ENCODE data around the gene SYNE1.

SYNE1 gene

DNA sequence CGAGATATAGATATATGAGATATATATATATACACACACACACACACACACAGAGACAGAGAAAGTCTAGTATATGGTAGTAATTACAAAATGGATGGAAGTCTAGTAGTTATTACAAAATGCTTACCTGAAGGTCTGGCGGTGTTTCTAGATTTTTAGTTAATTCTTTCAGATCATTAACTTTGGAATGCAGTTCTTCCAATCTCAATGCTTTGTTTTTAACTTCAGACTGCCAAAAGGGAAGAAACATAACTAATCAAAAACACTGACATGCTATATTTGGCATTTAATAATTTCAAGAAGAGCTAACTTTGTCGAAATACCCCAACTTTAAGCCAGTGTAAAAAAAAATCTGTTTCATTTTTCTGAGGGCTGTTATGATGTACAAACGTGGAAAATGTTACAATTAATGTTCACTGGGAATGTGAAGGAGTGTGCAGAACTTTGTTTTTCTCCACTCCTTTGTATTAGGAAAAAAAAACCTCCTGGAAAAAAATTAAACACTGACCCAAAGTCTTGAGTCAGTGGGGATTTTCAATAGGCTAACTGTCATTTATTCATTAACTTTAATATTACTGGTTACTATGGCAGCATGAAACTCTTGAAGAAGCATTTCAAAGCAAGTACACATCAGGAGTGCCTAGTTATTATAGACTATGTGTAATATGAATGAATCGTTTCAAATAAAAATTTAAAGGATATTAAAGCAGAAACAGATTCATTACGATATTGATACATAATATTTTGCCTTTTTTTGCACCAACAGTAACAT, 232.9 kb downstream of the SYNE1 start:
- no peak for DNase-seq

DNA sequence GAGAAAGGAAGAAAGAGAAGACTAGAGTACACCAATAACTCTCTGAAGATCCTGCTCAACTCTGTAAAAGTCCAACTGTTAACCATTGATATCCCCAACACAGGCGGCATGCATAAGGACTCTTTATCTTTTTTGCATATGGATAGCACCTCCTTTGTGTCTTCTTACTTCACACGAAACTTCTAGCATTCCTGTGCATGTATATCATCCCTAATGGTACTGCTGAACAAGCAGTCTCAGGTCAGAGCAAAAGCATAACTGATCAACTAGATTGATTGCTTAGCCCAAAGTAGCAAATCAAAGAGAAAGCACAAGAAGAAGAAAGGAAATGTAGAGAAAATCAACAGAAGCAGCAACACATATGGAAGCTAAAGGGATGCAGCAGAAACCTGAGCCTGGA, 234.4 kb downstream of the SYNE1 start:
- no peak for DNase-seq

DNA sequence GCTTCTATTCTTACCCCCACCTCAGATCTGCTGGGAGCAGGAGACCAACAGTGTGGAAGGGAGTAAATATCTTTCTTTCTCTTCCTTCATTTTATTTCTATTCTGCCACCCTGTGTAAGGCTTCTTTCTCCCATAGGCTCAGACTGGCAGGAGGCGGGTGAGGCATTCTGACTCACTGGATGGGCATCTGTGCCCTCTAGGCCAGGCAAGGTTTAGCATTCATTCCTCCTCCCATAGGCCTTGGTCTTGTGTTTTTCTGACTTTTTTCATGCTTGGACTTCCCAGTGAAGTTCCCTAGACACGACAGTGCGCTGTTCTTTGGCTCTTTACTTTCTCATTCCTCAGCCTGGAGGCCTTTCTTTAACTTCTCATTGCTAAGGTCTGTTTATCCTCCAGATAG, 235.2 kb downstream of the SYNE1 start:
- DNase-seq = no peak

DNA sequence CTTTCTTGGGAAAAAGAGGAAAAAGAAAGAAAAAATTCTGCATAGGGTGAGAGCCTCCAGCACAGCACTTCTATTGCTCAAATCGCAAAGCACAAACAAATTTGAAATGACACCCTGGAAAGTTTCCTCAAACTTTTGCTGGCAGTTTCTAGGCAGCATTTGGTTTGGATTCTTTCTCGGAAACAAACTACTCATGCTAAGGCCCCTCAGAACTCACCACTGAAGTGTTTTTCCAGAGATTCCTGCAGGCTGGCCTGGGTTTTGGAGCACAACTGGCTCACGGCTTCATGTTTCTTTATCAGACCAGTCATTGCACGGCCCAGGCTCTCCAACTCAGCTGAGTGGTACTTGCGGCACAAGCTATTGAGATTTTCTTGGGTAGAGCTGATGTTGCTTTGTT, 237.8 kb downstream of the SYNE1 start:
- no peak for DNase-seq

DNA sequence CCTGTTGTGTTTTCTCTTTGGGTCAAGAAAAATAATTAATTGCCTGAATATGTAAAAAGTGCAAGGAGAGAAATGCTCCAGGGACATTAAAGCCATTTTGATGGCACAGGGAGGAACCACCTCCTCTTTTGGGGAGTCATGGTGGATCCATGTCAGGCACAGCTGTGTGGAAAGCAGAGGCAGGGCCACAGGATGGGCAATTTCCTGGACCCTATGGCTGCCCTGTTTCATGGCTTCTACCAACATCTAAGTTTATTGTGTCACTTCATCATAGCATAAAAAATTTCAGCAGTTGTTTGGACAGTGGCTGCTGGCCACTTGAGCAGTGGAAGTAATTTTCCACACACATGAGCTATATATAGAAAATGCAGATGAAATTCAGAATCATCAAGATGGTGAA, 238.2 kb downstream of the SYNE1 start:
- DNase-seq = no peak

DNA sequence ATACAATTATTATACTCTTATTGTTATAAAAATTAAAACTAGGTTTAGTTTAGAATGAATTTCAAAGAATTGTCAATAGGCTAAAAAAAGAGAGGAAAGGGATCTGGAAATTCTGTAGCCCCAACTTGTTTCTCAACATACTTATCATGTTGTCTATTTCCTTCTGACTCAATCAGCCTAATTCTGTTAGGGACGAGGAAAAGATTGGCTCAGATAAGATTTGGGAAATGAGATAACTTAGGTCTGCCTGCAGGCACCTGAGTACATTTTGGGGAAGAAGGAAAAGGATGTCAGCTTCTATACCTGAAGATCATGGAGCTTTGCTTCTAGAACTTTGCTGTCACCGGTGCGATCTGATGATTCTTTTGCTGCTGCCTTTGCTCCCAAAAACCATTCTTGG, 238.8 kb downstream of the SYNE1 start:
- no peak for DNase-seq

DNA sequence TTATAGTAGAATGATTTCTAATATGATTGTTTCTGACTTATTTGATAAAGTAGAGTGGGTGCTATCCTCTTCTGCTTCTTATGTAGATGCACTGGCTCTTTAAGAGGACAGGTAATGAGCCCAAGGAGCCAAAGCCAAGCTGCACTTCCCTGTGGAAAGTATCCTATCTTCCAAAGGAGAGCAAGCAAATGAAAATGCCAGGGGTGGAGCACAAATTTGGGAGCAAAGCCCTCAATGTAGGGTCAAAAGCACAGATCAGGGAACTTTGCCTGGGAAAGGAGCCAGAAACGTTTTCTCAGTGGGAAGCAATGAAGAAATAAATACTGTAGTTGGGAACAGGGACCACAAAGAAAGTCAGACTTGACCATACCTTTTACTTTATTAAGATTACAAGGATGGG, 242.9 kb downstream of the SYNE1 start:
- DNase-seq = no peak

DNA sequence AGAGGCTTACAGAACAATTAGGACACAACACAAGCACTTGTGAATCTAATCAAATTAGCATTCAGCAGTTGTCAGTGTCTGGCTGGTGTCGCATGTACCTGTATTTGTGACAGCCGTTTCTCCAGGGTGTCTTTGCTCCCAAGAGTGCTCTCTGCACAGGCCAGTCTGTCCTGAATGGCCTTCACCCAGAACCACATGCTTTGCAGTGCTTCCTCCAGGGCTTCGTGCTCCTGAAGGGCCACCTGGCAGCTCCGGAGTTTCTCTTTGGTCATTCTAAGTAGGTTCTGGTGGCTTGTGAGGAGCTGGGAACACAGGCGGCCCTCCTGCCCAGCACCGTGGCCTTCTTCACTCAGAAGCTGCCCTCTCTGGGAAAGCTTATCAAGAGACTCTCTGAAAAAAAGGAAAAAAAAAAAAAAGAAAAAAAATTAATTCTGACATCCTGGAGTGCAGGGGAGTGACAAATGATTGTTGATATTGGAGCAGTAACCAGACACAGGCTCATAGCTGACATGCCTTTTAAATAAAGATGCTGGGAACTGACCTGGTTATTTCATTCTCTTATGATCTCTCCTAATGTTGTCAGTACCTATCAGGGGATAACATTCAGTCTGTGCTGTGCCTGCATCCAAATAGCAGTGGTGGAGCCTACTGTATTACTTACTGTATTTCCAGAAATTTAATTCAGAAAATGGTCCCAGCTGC, 245.8 kb downstream of the SYNE1 start:
- no peak for DNase-seq

DNA sequence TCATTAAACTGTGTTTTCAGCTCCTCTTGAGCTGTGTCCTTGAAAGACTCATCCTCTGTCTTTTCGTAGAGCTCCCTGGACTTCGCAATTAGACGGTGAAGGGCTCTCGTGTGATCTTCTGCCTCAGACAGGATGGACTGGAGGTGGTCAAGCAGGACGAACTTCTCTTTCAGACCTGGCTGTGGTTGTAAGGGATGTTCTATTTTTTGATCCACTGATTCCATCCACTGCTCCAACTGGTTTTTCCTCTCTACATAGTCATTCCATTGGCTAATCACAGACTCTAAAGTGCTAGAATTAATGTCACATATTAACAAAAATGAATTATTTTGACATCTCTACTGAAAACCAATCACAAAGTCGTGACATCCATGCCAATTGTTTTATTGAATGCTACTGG, 250.1 kb downstream of the SYNE1 start:
- no peak for DNase-seq

DNA sequence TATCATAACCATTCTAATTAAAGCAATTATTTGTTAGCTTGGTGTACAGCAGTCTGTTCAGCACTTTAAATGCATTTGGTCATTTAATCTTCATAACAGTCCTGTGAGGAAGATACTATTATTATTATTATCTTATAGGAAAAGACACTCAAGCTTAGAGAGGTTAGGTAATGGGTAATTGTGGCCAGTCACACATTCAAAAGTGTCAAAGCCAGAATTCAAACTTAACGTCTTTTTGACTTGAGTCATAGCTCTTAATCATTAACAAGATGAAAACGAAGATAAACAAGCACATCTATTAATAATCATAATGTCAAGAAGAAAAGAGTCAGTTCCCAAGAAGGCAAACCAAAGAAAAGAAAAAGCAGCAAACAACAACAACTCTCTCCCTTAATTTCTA, 251.0 kb downstream of the SYNE1 start:
- no peak for DNase-seq

DNA sequence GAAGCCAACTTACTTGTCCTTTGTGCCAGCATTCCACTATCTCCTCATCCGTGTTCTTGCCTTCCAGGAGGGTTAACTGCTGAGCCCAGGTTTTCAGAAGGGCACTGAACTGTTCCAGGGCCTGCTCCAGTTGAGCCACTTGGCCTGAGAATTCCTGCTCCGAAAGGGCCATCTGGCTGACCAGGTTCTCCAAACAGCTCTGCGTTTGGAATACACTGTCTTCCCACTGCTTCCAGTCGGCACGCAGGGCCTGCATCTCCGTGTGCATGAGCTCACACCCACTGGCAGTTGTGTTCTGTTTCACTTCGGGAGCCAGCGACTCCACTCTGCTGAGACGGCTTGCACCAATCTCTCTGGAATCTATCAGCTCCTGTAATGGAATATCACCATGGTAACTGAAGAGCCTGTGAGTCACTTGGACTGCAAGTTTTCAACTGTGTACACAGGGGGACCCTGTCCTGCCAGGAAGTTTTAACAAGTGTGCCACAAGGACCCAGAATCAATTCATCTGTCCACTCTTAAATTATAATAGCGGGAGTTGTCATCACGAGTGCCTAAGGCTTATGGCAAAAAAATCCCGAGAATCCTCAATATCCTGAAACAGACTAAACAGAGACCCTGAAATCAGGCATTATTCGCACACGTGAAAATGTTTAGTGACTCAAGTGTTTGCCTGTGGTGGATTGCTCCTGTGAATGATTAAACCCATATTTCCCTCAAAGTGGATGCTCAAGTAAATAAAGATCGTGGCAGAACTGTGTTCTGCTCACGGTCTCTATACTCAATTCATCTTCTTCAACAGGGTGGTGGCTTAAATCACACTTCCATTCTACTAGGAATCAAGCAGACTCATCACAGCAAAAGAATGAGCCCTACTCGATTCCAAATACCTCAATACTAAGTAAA, 255.9 kb downstream of the SYNE1 start:
- no peak for DNase-seq

DNA sequence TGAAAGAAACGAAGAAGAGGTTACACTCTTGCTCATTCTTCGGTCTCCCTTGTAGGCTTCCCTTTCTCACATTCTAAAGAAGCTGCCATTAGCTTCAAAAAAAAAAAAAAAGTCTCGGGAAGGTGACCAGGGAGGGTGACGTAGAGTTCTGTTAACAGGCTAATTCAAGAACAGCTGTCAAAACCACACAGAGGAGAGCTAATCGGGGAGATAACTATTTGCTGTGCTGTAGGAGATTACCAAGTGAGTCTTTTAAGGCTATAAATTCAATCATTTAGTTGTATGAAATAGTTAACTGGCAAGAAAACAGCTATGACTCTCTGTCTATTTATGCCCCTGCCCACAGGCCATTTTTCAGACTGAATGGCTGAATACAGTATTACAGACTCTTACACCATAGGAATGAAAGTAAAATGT, 256.8 kb downstream of the SYNE1 start:
- DNase-seq = no peak

DNA sequence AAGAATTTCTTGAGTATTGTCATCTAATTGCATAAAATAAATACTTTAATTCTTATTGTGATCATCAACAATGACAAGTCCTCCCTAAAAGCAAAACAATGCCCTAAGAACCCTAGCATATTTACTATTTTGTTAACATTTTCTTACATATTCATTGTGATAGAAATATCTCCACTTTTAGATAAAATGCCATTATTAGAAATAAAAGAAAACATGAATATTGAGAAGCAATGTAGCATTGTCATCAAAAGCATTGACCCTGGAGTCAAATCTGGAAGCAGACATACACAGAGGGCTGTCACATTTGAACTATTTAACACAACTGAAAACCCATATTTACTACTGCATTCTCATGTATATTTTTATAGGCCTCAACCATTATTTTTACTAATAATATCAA, 257.7 kb downstream of the SYNE1 start:
- no peak for DNase-seq

DNA sequence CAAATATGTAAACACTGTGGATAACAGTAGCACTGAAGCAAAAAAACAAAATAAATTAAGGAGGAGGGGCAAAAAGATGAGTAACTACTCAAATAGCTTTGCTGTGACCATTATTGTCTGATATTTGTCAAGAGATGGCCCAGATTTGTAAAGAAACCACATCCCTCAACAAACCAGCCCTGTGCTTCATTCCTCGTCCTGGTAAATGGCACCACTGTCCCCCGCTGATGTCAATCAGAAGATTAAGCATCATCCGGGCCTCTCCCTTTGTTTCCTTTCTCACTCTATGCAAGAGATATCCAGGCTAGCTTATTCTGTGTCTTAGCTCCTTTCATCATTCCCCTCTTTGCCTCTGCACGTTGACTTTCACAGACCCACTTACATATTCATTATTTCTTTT, 259.0 kb downstream of the SYNE1 start:
- DNase-seq = no peak

DNA sequence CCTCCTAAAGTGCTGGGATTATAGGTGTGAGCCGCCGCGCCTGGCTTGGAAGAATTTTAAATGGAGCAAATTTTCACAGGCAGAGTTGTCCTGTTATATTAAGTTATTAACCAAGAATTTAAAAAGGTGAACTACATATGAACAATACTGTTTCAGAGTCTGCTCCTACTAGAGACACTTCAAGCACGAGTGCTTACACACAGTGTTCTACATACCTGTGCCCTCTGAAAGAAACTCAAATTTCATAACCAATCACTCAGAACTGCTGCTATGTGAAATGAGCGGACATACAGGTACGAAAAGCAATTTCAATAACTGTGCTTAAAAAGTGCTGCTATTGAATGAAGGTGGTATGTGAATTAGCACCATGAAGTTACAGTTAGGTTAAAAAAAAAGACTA, 262.0 kb downstream of the SYNE1 start:
- no peak for DNase-seq

DNA sequence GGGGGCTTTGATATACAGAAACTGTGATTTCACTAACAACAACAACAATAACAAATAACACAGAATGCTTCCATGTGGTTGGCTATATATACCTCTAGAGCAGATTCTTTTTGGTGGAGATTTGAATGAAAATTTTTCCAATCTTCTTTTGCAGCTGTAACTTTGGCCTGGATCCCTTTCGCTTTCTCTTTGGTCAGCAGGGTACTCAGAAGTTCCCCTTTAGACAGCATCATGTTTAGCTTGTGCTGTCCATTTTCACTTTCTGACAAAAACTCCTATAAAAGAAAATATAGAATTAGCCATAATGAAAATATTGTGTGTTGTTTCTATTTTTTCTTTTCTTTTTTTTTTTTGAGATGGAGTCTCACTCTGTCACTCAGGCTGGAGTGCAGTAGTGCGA, 264.2 kb downstream of the SYNE1 start:
- DNase-seq = no peak

DNA sequence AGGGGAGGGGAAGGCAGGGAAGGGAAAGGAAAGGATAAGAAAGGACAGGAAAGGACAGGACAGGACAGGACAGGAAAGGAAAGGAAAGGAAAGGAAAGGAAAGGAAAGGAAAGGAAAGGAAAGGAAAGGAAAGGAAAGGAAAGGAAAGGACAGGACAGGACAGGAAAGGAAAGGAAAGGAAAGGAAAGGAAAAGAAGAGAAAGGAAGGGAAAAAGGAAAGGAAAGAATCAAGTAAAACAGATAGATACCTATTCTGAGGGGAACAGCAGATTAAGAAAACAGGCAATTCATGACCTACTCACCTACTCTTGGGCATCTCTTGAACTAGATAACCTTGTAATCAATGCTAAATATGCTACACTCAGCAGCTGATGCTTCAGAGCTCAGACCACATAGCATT, 265.4 kb downstream of the SYNE1 start:
- no peak for DNase-seq

DNA sequence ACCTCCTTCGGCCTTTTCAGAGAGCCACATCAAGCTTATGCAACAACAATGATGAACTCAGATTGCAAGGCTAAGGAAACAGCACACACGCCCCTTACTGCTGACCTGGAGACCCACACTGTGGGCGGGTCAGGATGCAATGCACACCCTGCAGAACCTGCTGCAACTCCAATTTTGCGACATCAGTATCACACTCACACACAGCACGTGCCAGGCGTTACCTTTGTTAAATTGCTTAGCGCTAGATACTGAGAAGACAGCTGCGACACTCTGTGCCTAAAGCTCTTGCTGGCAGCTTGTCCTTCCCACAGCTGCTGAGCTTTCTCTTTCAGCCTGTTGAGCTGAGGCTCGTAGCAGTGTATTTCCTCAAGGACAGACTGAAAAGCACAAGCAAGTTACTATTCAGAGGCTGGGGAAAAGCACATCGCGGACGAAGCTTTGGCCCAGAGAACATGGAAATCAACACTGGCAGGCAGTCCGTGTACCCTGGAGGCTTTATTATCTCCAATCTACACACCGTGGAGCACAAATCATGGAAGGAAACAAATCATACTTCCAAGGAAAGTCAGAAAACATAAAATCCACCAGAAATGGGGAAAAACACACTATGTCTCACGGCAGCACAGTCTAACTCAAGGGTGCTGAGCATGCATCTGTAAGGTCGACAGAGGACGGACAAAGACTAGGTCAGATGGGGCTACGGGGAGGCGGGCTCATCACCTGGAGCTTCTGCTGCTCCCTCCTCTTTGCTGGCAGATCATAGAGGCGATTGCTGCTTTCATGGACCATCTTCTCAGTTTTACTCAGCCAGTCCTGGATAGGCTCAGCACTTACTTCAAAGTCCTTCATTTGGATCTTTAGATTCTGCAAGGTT, 268.2 kb downstream of the SYNE1 start:
- DNase-seq = no peak

DNA sequence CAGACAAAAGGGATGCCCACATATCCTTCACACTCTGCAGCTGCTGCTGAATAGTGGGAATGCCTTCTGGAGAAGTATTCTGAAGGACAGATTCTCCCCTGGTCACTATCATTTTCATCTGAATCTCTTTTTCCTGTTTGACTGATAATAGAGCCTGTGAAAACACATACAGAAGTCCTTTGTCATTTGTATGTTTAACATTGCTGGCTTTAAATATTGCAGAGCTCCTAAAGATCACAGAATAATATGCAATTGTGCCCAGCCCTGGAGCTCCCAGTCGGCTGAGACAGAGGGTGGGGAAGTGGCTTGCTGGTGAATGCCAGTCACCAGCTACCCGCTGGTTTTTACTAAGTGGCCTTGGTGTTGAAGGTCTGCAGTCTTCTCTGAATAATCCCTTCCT, 272.3 kb downstream of the SYNE1 start:
- no peak for DNase-seq

DNA sequence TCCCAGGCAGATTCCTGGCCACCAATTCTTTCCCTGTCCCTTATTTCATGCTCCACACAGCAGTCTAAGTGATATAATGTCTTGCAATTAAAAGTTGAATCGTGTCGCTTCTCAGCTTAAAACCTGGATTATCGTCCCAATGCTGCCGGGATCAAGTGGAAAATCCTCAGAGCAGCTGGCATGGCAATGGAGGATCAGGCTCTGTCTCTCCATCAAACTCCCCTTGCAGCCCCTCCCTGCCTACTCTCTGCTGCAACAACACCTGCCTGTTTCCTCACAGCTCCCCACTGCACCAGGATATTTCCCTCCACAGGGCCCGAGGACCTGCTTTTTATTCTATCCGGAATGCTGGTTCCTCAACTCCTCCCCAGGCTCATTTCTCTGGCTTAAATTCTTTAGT, 277.1 kb downstream of the SYNE1 start:
- no peak for DNase-seq

DNA sequence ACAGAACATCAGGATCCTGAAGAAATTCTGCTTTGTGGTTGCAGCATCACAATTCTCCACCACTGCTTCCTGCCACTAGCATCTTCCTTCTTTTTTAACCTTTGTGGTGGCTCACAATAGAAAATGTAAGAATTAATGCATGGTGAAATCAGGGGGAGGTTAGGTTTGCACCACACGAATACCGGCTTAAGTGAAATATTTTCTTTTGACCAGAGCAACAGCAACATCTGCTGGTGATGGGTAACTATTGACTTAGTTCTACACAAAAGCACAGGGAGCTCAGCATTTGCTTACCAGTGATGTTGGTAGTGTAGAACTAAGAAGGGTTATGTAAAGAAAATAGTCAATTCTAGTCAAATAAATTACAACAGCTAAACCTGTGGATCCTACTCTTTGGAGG, 280.5 kb downstream of the SYNE1 start:
- peak; percentile 99 for DNase-seq

DNA sequence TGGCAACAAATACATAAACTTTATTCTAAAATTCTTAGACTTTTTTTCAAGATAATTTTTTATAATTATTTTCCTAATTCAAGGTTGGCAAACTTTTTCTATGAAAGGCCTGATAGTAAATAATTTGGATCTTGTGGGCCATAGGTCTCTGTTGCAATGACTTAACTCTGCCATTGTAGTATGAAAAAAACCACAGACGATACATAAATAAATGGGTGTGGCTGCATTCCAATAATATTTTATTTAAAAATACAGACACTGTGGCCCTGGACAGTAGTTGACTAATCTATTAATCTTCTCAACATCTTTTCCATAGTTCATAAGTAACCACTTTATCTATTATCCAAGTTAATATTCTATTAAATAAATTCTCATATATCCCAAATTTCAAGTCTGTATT, 281.1 kb downstream of the SYNE1 start:
- DNase-seq = no peak

DNA sequence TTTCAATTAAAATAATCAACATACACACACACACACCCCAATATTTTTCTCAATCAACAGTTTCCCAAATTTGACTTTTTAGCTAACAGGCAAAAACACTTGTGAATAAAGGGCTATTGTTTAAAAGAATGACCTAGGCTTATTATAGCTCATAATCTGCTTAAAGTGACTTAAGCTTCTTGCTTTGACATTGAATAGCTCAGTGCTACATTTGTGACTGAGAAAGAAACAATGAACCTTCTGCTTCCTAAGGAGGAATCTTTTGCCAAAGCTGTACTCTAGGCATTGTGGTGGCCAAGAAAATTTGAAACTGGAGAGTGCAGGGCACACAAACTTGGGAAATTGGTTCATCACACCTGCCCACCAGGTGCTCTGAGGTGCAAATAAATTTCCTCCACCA, 282.0 kb downstream of the SYNE1 start:
- no peak for DNase-seq
